ENCODE results near the gene WDR82. TPM values are rescaled to one million over a fixed set of nuclear protein-coding genes. Genes with fewer than 3 reads are reported as not detected.

WDR82 gene
- total RNA-seq, 1 donor from 2014 or later = 57.4 TPM

DNA sequence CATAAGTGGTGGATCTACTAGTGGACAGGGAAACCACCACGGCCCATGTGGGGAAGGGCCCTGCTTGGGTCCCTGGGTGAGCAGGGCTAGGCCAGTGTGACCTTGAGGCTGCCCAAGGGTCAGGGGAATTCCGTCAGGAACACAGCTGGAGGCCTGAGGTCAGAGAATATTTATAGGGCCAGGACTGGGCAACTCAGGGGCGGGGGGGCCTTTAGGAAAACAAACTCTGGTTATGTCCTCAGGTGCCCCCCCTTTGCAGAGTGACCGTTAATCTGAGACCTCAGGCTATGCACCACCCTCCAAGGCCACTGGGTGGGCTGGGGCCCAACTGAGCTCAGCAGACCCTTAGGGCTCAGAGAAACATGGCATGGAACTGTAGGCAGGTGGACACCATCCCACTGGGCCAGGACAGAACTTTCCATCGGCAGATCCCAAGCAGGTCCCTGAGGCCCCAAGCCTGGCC is 42.0 kb downstream of the WDR82 start:
- Mint-ChIP-seq H3K9me3 (ENCODE audit: unreplicated experiment) (no peaks in the 10 kb centered on the region), H3K4me1 (ENCODE audit: low read depth, unreplicated experiment) (peaks cover 28% of the 10 kb centered on the region), H3K4me3 (ENCODE audit: unreplicated experiment) (peak overlapping the region; percentile 99), H3K27ac (ENCODE audit: unreplicated experiment) (peak overlapping the region; percentile 62), H3K36me3 (ENCODE audit: low read depth, unreplicated experiment) (peaks cover 5% of the 10 kb centered on the region), H3K27me3 (ENCODE audit: low read depth, unreplicated experiment) (no peaks in the 10 kb centered on the region)
- Histone ChIP-seq H4K20me1 (ENCODE audit: insufficient read depth, low read length) (peaks cover 54% of the 10 kb centered on the region), H3K4me2 (ENCODE audit: low read length) (peak overlapping the region; percentile 92), H3K27me3 (ENCODE audit: insufficient read depth, low read length) (no peaks in the 10 kb centered on the region), H3K36me3 (ENCODE audit: insufficient read depth, low read length) (peaks cover 2% of the 10 kb centered on the region), H2AFZ (ENCODE audit: low read depth, low read length) (no peak overlapping the region), H3K4me1 (ENCODE audit: insufficient read depth, low read length) (peaks cover 41% of the 10 kb centered on the region), H3K79me2 (ENCODE audit: insufficient read depth, low read length) (peaks cover 69% of the 10 kb centered on the region), H3K27ac (ENCODE audit: low read depth, low read length) (peak overlapping the region; percentile 85), H3K9ac (ENCODE audit: low read length) (no peak overlapping the region), H3K9me3 (ENCODE audit: insufficient read depth, low read depth, low read length) (no peaks in the 10 kb centered on the region), H3K4me3 (ENCODE audit: insufficient read depth, low read depth, low read length) (peak overlapping the region; percentile 40)
- no peak for FAIRE-seq
- TF ChIP-seq EZH2 (IDR thresholded peaks at IDR 0.05; ENCODE audit: insufficient read depth, low read length) = no peak
- TF ChIP-seq, protein P1, sequence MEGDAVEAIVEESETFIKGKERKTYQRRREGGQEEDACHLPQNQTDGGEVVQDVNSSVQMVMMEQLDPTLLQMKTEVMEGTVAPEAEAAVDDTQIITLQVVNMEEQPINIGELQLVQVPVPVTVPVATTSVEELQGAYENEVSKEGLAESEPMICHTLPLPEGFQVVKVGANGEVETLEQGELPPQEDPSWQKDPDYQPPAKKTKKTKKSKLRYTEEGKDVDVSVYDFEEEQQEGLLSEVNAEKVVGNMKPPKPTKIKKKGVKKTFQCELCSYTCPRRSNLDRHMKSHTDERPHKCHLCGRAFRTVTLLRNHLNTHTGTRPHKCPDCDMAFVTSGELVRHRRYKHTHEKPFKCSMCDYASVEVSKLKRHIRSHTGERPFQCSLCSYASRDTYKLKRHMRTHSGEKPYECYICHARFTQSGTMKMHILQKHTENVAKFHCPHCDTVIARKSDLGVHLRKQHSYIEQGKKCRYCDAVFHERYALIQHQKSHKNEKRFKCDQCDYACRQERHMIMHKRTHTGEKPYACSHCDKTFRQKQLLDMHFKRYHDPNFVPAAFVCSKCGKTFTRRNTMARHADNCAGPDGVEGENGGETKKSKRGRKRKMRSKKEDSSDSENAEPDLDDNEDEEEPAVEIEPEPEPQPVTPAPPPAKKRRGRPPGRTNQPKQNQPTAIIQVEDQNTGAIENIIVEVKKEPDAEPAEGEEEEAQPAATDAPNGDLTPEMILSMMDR (IDR thresholded peaks at IDR 0.05; ENCODE audit: insufficient read depth, low read depth, low read length) = no peak
- DNase-seq (ENCODE audit: low read depth) = no peak

DNA sequence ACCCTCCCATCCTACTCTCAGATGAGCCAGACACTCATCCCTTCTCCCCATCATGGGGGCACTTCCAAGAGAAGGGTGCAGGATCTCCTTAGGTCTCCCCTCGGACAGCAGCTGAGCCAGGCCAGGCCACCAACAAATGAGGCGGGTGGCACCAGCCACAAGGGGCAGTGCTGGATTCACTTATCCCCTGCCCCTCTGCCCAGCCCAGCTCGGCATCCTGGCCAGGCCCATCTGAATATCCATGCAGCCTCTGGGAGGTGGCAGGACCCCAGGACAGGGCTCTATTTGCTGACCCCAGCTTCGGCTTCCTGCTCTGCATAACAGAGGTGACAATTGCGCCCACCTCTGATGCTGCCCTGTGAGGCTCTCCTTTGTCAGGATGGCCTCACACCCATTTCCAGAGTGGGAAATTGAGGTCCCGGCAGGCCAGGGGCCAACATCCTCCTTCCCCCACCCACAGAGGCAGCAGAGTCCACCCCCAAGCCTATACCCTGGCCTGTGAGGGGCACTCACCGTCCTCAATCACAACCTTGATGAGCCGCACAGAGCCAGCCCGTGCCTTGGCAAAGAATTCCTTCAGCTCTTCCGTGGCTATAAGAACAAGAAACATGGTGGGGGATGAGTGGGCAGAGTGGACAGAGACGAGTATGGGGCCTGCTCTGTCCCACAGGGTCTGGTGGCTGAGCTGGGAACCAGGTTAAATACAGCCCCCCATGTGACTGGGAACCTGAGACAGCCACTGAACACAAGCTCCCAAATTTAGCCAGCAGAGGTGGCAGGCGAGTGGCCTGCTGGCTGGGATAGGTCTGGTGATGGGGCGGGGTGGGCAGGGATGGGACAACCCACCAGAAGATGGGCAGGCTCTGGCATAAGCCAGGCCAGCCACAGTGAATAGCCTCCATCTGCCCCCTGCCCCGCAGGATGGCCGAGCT is 43.7 kb downstream of the WDR82 start:
- peaks cover 11% of the 10 kb centered on the region for H3K36me3 ChIP-seq (ENCODE audit: insufficient read depth, low read length)
- peaks cover 29% of the 10 kb centered on the region for H3K4me1 ChIP-seq (ENCODE audit: insufficient read depth, low read length)
- H3K9me3 ChIP-seq (ENCODE audit: insufficient read depth, low read depth, low read length) = no peaks in the 10 kb centered on the region
- H3K27me3 Mint-ChIP-seq (ENCODE audit: low read depth, unreplicated experiment) = no peaks in the 10 kb centered on the region
- no peaks in the 10 kb centered on the region for H3K27me3 ChIP-seq (ENCODE audit: insufficient read depth, low read length)
- H3K79me2 ChIP-seq (ENCODE audit: insufficient read depth, low read length) = peaks cover 69% of the 10 kb centered on the region
- DNase-seq (ENCODE audit: low read depth) = no peak
- H3K4me3 ChIP-seq (ENCODE audit: insufficient read depth, low read depth, low read length) = no peak overlapping the region
- H3K27ac ChIP-seq (ENCODE audit: low read depth, low read length) = no peak overlapping the region
- H2AFZ ChIP-seq (ENCODE audit: low read depth, low read length) = no peak overlapping the region
- H3K4me3 Mint-ChIP-seq (ENCODE audit: unreplicated experiment) = no peak overlapping the region
- FAIRE-seq = no peak
- no peak overlapping the region for H3K27ac Mint-ChIP-seq (ENCODE audit: unreplicated experiment)
- no peak overlapping the region for H3K4me2 ChIP-seq (ENCODE audit: low read length)
- peaks cover 71% of the 10 kb centered on the region for H4K20me1 ChIP-seq (ENCODE audit: insufficient read depth, low read length)
- H3K36me3 Mint-ChIP-seq (ENCODE audit: low read depth, unreplicated experiment) = peaks cover 7% of the 10 kb centered on the region
- H3K9ac ChIP-seq (ENCODE audit: low read length) = no peak overlapping the region
- TF ChIP-seq, protein P1 (IDR thresholded peaks at IDR 0.05; ENCODE audit: insufficient read depth, low read depth, low read length) = no peak
- TF ChIP-seq EZH2 (IDR thresholded peaks at IDR 0.05; ENCODE audit: insufficient read depth, low read length) = no peak
- no peaks in the 10 kb centered on the region for H3K9me3 Mint-ChIP-seq (ENCODE audit: unreplicated experiment)
- peaks cover 15% of the 10 kb centered on the region for H3K4me1 Mint-ChIP-seq (ENCODE audit: low read depth, unreplicated experiment)

- Mint-ChIP-seq H3K27ac (ENCODE audit: unreplicated experiment) (no peak overlapping the region), H3K4me3 (ENCODE audit: unreplicated experiment) (no peak overlapping the region), H3K36me3 (ENCODE audit: low read depth, unreplicated experiment) (peaks cover 12% of the 10 kb centered on the region), H3K27me3 (ENCODE audit: low read depth, unreplicated experiment) (no peaks in the 10 kb centered on the region), H3K9me3 (ENCODE audit: unreplicated experiment) (no peaks in the 10 kb centered on the region), H3K4me1 (ENCODE audit: low read depth, unreplicated experiment) (peaks cover 13% of the 10 kb centered on the region)
- peaks cover 63% of the 10 kb centered on the region for H3K79me2 ChIP-seq (ENCODE audit: insufficient read depth, low read length)
- no peak overlapping the region for H3K27ac ChIP-seq (ENCODE audit: low read depth, low read length)
- H3K9ac ChIP-seq (ENCODE audit: low read length) = no peak overlapping the region
- no peaks in the 10 kb centered on the region for H3K9me3 ChIP-seq (ENCODE audit: insufficient read depth, low read depth, low read length)
- TF ChIP-seq EZH2 (IDR thresholded peaks at IDR 0.05; ENCODE audit: insufficient read depth, low read length) = no peak
- TF ChIP-seq, protein P1 (IDR thresholded peaks at IDR 0.05; ENCODE audit: insufficient read depth, low read depth, low read length) = no peak
- no peak for FAIRE-seq
- H4K20me1 ChIP-seq (ENCODE audit: insufficient read depth, low read length) = peaks cover 77% of the 10 kb centered on the region
- H2AFZ ChIP-seq (ENCODE audit: low read depth, low read length) = no peak overlapping the region
- peaks cover 11% of the 10 kb centered on the region for H3K36me3 ChIP-seq (ENCODE audit: insufficient read depth, low read length)
- H3K4me2 ChIP-seq (ENCODE audit: low read length) = no peak overlapping the region
- H3K4me1 ChIP-seq (ENCODE audit: insufficient read depth, low read length) = peaks cover 23% of the 10 kb centered on the region
- DNase-seq (ENCODE audit: low read depth) = no peak
- H3K4me3 ChIP-seq (ENCODE audit: insufficient read depth, low read depth, low read length) = no peak overlapping the region
- no peaks in the 10 kb centered on the region for H3K27me3 ChIP-seq (ENCODE audit: insufficient read depth, low read length)
These were observed 44.5 kb downstream of the WDR82 start for GRCh38 chr3:52233968-52234367.
